ENCODE results near the gene HABP4.

- no peak for TF ChIP-seq EZH2 (IDR thresholded peaks at IDR 0.05; ENCODE audit: borderline replicate concordance, low read length)
- TF ChIP-seq CTCF (IDR thresholded peaks at IDR 0.05; ENCODE audit: low read length) = no peak
Observed at GRCh38 chr9:96489482-96489979, 39.6 kb downstream of the HABP4 start.
